K562 (cell line): ENCODE measurements around the gene SLC6A8.

Experiments
- ATF6 ChIP-seq: sonication (generic); formaldehyde crosslinking; IDR thresholded peaks from 2 replicates; pipeline ENCODE4 v1.4.0; 2020; ENCODE audit warnings: mild to moderate bottlenecking, missing genetic modification reagents
- CTCF ChIP-seq, 3 experiments: IDR thresholded peaks in 2 of 3; conservative IDR thresholded peaks in 1 of 3; 2 replicates each; pipeline ENCODE4 v1.5.1; 2011 to 2012; ENCODE audit warnings: low read length in 3 of 3, mild to moderate bottlenecking in 3 of 3, control low read depth in 2 of 3, improper control_type of control experiment in 1 of 3, inconsistent platforms in 1 of 3, low read depth in 1 of 3, mixed read lengths in 1 of 3, moderate library complexity in 1 of 3; ENCODE audit not compliant: insufficient read depth in 2 of 3
- POLR3A ChIP-seq: IDR thresholded peaks from 2 replicates; pipeline ENCODE4 v1.6.1; 2011; ENCODE audit warnings: borderline replicate concordance, mild to moderate bottlenecking, moderate library complexity; ENCODE audit not compliant: insufficient read length, insufficient read depth; ENCODE audit errors: extremely low read depth
- ZC3H4 ChIP-seq: sonication (generic); formaldehyde crosslinking; IDR thresholded peaks from 2 replicates; pipeline ENCODE4 v1.9.0; 2021; ENCODE audit warnings: missing genetic modification reagents, borderline replicate concordance
- ZFP91 ChIP-seq: sonication (generic); formaldehyde crosslinking; IDR thresholded peaks from 2 replicates; pipeline ENCODE4 v1.8.0; 2022; ENCODE audit warnings: mild to moderate bottlenecking, missing genetic modification reagents
- ZNF12 ChIP-seq: sonication (generic); formaldehyde crosslinking; IDR thresholded peaks from 2 replicates; pipeline ENCODE4 v1.4.0; 2020; ENCODE audit warnings: mild to moderate bottlenecking, missing genetic modification reagents

GRCh38 chrX:153648358-153649177, 39.2 kb upstream of the SLC6A8 start:
- no peak for TF ChIP-seq POLR3A
- no peak for TF ChIP-seq ZNF12 (CRISPR knock-in tag)
- TF ChIP-seq ATF6 (CRISPR knock-in tag) = no peak
- no peak for TF ChIP-seq CTCF (IDR thresholded peaks at IDR 0.05 in 2 of 3, conservative IDR thresholded peaks at IDR 0.05 in 1 of 3; ENCODE audit: insufficient read depth in 2 of 3, low read depth in 1 of 3, low read length in 3 of 3)
- no peak for TF ChIP-seq ZFP91
- no peak for TF ChIP-seq ZC3H4 (CRISPR knock-in tag)
